ENCODE data around the gene TMEM45A.
"Not testable (repeated sequence)": the region's sequence is repeated elsewhere in the genome, so short reads cannot be mapped to it uniquely, and the experiment has no call there.

The TMEM45A gene

GRCh38 chr3:100537646-100538338 lies 45.4 kb downstream of the TMEM45A start:
- DNase-seq: no peak

DNA sequence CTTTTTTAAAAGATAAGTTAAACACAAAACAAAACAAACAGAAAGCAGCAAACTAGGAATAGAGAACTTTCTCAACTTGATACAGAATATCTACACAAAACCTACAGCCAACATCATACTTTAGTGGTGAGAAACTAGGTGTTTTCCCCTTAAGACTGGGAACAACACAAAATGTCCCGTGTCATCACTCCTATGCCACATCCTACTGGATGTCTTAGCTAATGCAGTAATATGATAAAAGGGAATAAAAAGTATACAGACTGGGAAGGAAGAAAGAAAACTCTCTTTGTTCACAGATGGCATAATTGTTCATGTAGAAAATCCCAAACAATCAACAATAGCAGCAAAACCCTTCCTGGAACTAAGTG lies 45.9 kb downstream of the TMEM45A start:
- no peak for DNase-seq

DNA sequence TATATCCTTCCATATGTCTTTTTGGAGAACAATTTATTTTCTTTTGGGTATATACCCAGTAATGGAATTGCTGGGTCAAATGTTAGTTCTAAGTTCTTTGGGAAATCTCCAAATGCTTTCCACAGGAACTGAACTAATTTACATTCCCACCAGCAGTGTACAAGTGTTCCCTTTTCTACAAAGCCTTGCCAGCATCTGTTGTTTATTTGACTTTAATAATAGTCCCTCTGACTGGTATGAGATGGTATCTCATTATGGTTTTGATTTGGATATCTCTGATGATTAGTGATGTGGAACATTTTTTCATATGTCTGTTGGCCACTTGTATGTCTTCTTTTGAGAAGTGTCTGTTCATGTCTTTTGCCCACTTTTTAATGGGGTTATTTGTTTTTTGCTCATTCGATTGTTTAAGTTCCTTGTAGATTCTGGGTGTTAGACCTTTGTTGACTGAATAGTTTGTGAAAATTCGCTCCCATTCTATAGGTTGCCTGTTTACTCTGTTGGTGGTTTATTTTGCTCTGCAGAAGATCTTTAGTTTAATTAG lies 48.4 kb downstream of the TMEM45A start:
- DNase-seq: no peak

DNA sequence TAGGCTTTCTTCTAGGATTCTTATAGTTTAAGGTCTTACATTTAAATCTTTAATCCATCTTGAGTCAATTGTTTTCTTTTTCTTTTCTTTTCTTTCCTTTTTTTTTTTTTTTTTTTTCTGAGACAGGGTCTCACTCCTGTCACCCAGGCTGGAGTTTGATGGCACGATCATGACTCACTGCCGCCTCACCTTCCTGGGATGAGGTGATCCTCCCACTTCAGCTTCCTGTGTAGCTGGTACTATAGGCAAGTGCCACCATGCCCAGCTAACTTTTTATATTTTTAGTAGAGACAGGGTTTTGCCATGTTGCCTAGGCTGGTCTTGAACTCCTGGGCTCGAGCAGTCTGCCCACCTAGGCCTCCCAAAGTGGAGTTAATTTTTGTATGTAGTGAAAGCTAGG lies 49.0 kb downstream of the TMEM45A start:
- not testable (repeated sequence) for DNase-seq

GRCh38 chr3:100545371-100545770 lies 53.0 kb downstream of the TMEM45A start:
- DNase-seq: no peak

DNA sequence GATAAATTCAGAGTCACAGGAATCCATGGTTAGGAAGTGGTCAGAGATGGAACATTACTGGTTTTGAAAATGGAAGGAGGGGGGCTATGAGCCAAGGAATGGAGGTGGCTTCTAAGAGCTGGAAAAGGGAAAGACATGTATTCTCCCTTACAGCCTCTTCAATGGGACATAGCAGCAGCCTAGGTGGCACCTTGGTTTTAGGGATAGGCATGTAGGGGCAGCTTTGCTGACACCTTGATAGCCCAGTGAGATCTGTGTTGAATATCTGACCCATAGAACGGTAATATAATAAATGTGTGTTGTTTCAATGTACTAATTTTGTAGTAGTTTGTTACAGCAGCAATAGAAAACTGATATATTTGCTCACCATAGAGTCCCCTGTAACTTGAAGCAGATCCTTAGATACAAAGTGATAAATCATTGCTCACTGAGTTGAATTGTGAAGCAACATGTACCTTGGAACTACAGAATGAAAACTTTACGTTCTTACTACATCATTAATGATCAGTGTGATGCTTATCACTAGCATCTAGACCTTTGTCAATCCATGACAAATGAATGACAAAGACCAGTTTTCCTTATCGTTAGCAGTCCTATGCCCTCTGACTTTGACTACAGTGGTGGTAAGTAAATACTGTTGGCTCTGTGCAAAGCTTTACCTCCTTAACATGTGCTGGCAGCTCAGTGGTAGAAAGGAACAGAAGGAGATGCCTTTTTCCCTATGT lies 53.8 kb downstream of the TMEM45A start:
- no peak for DNase-seq

DNA sequence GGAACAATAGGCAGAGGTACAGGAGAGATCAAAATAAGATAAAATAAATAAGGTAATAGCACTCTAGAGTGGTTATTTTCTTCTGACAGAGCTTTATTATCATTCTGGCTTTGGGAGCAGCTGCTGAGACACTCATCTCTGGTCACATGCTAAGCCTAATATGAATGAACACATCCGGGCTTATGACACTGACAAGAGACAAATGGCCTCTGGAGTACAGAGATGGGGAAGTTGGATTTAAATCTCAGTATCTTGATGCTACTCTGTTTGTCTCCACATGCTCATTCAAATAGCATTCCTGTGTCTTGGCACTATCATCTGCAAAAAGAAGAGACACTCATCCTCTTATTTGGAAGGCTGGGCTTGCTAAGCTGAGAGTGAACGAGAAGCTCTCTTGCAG lies 55.6 kb downstream of the TMEM45A start:
- DNase-seq: no peak

- DNase-seq: no peak
Measured at GRCh38 chr3:100553618-100554372, 61.4 kb downstream of the TMEM45A start.

GRCh38 chr3:100554373-100554676 lies 61.9 kb downstream of the TMEM45A start:
- no peak for DNase-seq

GRCh38 chr3:100556673-100557310 lies 64.4 kb downstream of the TMEM45A start:
- DNase-seq: no peak

GRCh38 chr3:100558233-100558632 lies 65.8 kb downstream of the TMEM45A start:
- DNase-seq: no peak

GRCh38 chr3:100560426-100560825 lies 68.0 kb downstream of the TMEM45A start:
- no peak for DNase-seq

DNA sequence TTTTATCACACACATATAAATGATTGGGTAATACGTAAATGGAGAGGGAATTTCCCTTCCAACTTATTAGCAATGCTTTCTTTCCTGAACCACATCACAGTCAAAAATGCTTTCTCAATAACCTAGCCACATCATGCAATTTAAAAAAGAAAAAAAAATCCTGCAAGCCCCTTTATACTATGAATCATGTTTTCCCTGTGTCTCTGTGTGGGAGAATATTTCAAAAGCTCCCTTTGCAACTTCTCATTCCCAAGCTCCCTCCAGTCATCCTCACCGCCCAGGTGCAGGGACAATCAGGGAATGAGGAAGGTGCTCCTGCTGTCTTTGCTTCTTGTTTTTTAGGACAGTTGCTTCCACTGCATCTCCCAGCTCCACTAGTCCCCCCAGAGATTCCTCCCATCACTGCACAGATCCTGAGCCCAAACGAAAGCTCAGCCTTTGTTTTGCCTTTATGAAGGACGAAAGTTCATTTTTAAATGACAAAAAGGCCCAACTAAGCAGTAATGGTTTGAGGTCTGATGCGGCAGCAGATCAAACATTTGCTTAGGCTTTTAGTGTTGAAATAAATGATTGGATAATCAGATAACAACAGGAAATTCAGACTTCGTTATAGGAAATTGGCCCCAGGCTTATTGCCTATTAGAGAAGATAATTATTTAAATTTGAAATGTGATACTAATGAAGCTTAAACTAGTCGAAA lies 69.2 kb downstream of the TMEM45A start:
- no peak for DNase-seq

DNA sequence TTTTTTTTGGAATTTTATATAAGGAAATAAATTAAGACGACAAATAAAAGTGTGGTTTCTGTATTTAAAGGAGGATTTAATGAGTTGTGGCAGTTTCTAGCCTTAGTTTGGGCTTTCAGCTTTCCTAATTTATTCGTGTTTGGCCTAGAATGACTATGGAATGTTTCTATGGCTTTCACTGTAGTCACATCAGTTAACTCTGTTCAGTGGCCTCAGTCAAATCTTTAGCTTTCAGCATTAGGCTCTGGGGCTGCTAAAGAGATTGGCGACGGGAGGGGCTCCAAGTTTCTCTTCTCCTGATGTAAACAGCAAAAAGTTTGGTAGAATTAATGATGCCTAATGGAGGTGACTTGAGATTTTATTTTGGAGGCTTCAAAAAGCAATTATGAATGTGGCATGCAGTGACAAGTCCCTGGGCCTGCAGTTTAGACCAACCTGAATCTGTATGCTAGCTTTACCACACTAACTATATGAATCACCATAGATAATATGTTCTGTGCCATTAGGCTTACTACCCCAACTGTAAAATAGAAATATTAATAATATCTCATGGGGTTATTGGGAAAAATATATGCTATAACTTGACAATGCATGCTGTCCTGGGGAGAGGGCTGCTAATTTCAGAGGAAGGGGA lies 69.9 kb downstream of the TMEM45A start:
- no peak for DNase-seq

GRCh38 chr3:100563228-100563627 lies 70.8 kb downstream of the TMEM45A start:
- DNase-seq: no peak

DNA sequence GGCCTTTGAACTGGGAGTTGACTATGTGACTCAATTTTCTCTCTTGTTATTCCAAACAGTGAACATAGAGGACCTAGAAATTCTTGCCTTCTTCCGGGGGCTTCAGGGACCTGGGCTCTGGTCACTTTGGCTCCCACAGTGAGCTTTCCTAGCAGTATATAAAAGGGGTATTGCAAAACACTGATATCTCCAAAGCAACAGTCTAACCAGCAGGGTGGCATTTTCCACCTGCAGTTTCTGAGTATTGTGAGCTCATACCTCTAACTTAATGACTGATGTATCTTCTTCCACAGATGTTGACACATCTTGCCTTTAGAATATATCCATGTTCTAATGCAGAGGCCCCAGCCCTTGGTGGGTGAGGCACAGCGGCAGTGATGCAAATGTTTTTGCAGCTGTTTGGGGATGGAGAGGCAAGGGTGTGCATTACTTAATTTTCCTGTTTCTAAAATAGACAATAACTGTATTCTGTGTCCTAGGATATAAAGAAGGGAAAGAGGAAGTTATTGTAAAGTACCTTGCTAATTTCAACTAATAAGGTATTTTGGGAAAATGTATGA lies 71.3 kb downstream of the TMEM45A start:
- no peak for DNase-seq

- no peak for DNase-seq
Measured at GRCh38 chr3:100570811-100571210, 78.4 kb downstream of the TMEM45A start.

DNA sequence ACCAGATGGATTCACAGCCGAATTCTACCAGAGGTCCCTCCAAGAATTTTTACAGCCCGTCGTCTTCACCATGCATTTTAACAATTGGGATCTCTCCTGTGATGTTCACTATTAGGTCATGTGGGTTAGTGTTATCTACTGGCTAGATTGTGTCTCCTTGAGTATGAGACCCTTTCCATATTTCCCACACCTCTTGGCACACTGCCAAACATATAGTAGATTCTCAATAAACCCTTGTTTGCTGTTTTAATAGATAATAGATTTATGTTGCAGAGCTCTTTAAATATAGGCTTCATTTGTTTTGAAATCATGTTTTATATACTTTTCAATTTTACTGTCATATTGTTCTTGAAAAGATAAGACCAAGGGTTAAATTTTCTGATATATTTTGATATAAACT lies 82.1 kb downstream of the TMEM45A start:
- no peak for DNase-seq

GRCh38 chr3:100575704-100576103 lies 83.3 kb downstream of the TMEM45A start:
- DNase-seq: no peak

- no peak for DNase-seq
Measured at GRCh38 chr3:100577382-100578008, 85.1 kb downstream of the TMEM45A start.

DNA sequence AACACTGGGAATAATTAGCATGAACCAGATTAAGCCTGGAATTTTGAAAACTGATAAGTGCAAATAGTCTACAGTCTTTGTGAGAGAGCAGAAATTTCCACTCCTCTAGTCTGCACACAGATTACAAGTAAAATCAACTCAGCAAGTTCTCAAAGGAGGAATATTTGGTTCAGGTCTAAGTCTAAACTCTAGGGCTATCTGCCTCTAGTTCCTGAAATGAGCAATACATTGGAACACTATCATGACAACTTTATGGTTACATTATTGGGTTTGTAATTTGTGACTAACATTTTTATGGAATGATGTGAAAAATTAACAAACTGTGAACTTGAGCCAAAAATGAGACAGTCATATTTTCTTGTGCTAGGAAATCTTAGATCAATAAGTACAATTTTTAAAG lies 86.2 kb downstream of the TMEM45A start:
- DNase-seq: no peak
